Neural progenitor cell (in vitro differentiated cells): ENCODE measurements around the gene CADPS. TPM values are rescaled to one million over a fixed set of nuclear protein-coding genes. Genes with fewer than 3 reads are reported as not detected.

ENCODE experiments used
- DNase-seq: peaks from one replicate; pipeline ENCODE4 v3.0.0-alpha.2; 2016; ENCODE audit warnings: low spot score
- H2AFZ ChIP-seq: fragments of 200-600 bp; sonication (generic); replicated peaks from 2 replicates; pipeline ENCODE4 v1.6.1; 2016; ENCODE audit warnings: antibody characterized with exemption
- H3F3A ChIP-seq: fragments of 200-600 bp; sonication (generic); 2 replicates; pipeline ENCODE4 v1.6.1; 2016; ENCODE audit warnings: antibody characterized with exemption, low read depth
- H3K27ac ChIP-seq: fragments of 200-600 bp; sonication (generic); 2 replicates; pipeline ENCODE4 v1.5.1; 2016; ENCODE audit warnings: mild to moderate bottlenecking
- H3K27me3 ChIP-seq: fragments of 200-600 bp; sonication (generic); 2 replicates; pipeline ENCODE4 v1.6.1; 2016; ENCODE audit warnings: mild to moderate bottlenecking, moderate library complexity
- H3K36me3 ChIP-seq: fragments of 200-600 bp; sonication (generic); 2 replicates; pipeline ENCODE4 v1.5.1; 2016
- H3K4me1 ChIP-seq: fragments of 200-600 bp; sonication (generic); 2 replicates; pipeline ENCODE4 v1.6.1; 2016; ENCODE audit warnings: mixed run types
- H3K4me2 ChIP-seq: fragments of 200-600 bp; sonication (generic); 2 replicates; pipeline ENCODE4 v1.6.1; 2016
- H3K4me3 ChIP-seq: fragments of 200-600 bp; sonication (generic); 2 replicates; pipeline ENCODE4 v1.5.1; 2016
- H3K79me2 ChIP-seq: fragments of 200-600 bp; sonication (generic); 2 replicates; pipeline ENCODE4 v1.6.1; 2016; ENCODE audit warnings: low read depth
- H3K9ac ChIP-seq: fragments of 200-600 bp; sonication (generic); 2 replicates; pipeline ENCODE4 v1.6.1; 2016
- H3K9me3 ChIP-seq: fragments of 200-600 bp; sonication (generic); 2 replicates; pipeline ENCODE4 v1.5.1; 2016; ENCODE audit warnings: low read depth
- H4K20me1 ChIP-seq: fragments of 200-600 bp; sonication (generic); 2 replicates; pipeline ENCODE4 v1.6.1; 2016; ENCODE audit warnings: low read depth
- H3K27ac Mint-ChIP-seq: 3 replicates; pipeline ENCODE4 v1.8.0; 2021; ENCODE audit warnings: mixed read lengths
- H3K27me3 Mint-ChIP-seq: 2 replicates; pipeline ENCODE4 v1.8.0; 2022; ENCODE audit warnings: low read depth, mild to moderate bottlenecking, inconsistent platforms, moderate library complexity, mixed read lengths; ENCODE audit not compliant: insufficient read depth
- H3K36me3 Mint-ChIP-seq: 3 replicates; pipeline ENCODE4 v1.8.0; 2021; ENCODE audit warnings: mixed read lengths
- H3K4me1 Mint-ChIP-seq: 3 replicates; pipeline ENCODE4 v1.8.0; 2021; ENCODE audit warnings: mixed read lengths
- H3K4me3 Mint-ChIP-seq: 3 replicates; pipeline ENCODE4 v1.8.0; 2021; ENCODE audit warnings: mild to moderate bottlenecking, moderate library complexity, mixed read lengths
- H3K9me3 Mint-ChIP-seq: 3 replicates; pipeline ENCODE4 v1.8.0; 2020; ENCODE audit warnings: mixed read lengths
- CTCF ChIP-seq: fragments of 200-600 bp; sonication (generic); IDR thresholded peaks from 2 replicates; pipeline ENCODE4 v1.5.1; 2017; ENCODE audit warnings: antibody characterized with exemption, mild to moderate bottlenecking
- EZH2 ChIP-seq: fragments of 200-600 bp; sonication (generic); IDR thresholded peaks from 2 replicates; pipeline ENCODE4 v1.6.1; 2017; ENCODE audit warnings: antibody characterized with exemption, mild to moderate bottlenecking, moderate library complexity
- EZH2phosphoT487 ChIP-seq: fragments of 200-600 bp; sonication (generic); IDR thresholded peaks from 2 replicates; pipeline ENCODE4 v1.6.1; 2017; ENCODE audit warnings: antibody characterized with exemption
- total RNA-seq: library from RNA; depleted of rRNA; stranded (reverse); fragments of >200 nt; gene quantifications from 2 replicates; pipeline ENCODE4 v1.2.3, GENCODE V29; 2015; ENCODE audit warnings: low replicate concordance

The CADPS gene
- total RNA-seq, 1 donor from 2014 or later = 17.3 TPM

GRCh38 chr3:62615258-62615849 is 259.9 kb downstream of the CADPS start:
- H3K27ac Mint-ChIP-seq = no peak overlapping the region
- Histone ChIP-seq H3K36me3 (no peaks in the 10 kb centered on the region), H3K9ac (no peak overlapping the region), H4K20me1 (no peaks in the 10 kb centered on the region), H2AFZ (no peak overlapping the region), H3K4me1 (peaks cover 5% of the 10 kb centered on the region), H3F3A (no peaks in the 10 kb centered on the region), H3K4me3 (no peak overlapping the region), H3K27me3 (no peaks in the 10 kb centered on the region), H3K4me2 (no peak overlapping the region), H3K9me3 (no peaks in the 10 kb centered on the region), H3K79me2 (no peaks in the 10 kb centered on the region), H3K27ac (no peak overlapping the region)
- no peaks in the 10 kb centered on the region for H3K4me1 Mint-ChIP-seq
- DNase-seq = no peak
- H3K9me3 Mint-ChIP-seq = no peaks in the 10 kb centered on the region
- no peaks in the 10 kb centered on the region for H3K36me3 Mint-ChIP-seq
- no peak overlapping the region for H3K4me3 Mint-ChIP-seq
- peaks cover 2% of the 10 kb centered on the region for H3K27me3 Mint-ChIP-seq
- TF ChIP-seq CTCF (no peak), EZH2 (no peak), EZH2phosphoT487 (no peak)

- no peak overlapping the region for H3K27ac ChIP-seq
- H3K9ac ChIP-seq = no peak overlapping the region
- H3K27ac Mint-ChIP-seq = no peak overlapping the region
- no peaks in the 10 kb centered on the region for H3K79me2 ChIP-seq
- H3K27me3 Mint-ChIP-seq = peaks cover 2% of the 10 kb centered on the region
- H4K20me1 ChIP-seq = no peaks in the 10 kb centered on the region
- DNase-seq = no peak
- H3F3A ChIP-seq = no peaks in the 10 kb centered on the region
- H3K4me1 ChIP-seq = peaks cover 3% of the 10 kb centered on the region
- H3K36me3 Mint-ChIP-seq = no peaks in the 10 kb centered on the region
- H3K9me3 ChIP-seq = no peaks in the 10 kb centered on the region
- H2AFZ ChIP-seq = no peak overlapping the region
- H3K4me1 Mint-ChIP-seq = no peaks in the 10 kb centered on the region
- no peaks in the 10 kb centered on the region for H3K36me3 ChIP-seq
- H3K27me3 ChIP-seq = no peaks in the 10 kb centered on the region
- TF ChIP-seq CTCF = no peak
- TF ChIP-seq EZH2phosphoT487 = no peak
- TF ChIP-seq EZH2 = no peak
- no peak overlapping the region for H3K4me3 Mint-ChIP-seq
- no peak overlapping the region for H3K4me3 ChIP-seq
- H3K4me2 ChIP-seq = no peak overlapping the region
- H3K9me3 Mint-ChIP-seq = no peaks in the 10 kb centered on the region
These were observed 260.7 kb downstream of the CADPS start for GRCh38 chr3:62614527-62614926.

GRCh38 chr3:62611541-62612240 is 263.5 kb downstream of the CADPS start:
- peaks cover 10% of the 10 kb centered on the region for H3K4me1 ChIP-seq
- no peak overlapping the region for H3K27ac ChIP-seq
- H3K27me3 Mint-ChIP-seq = peaks cover 2% of the 10 kb centered on the region
- no peak overlapping the region for H2AFZ ChIP-seq
- no peak overlapping the region for H3K4me2 ChIP-seq
- H3K9me3 ChIP-seq = no peaks in the 10 kb centered on the region
- no peaks in the 10 kb centered on the region for H4K20me1 ChIP-seq
- no peak overlapping the region for H3K4me3 Mint-ChIP-seq
- no peaks in the 10 kb centered on the region for H3K79me2 ChIP-seq
- H3K4me1 Mint-ChIP-seq = peaks cover 9% of the 10 kb centered on the region
- TF ChIP-seq CTCF = no peak
- TF ChIP-seq EZH2 = no peak
- DNase-seq = no peak
- H3K9me3 Mint-ChIP-seq = peaks cover 2% of the 10 kb centered on the region
- no peaks in the 10 kb centered on the region for H3K36me3 ChIP-seq
- no peaks in the 10 kb centered on the region for H3K36me3 Mint-ChIP-seq
- H3K4me3 ChIP-seq = no peak overlapping the region
- H3F3A ChIP-seq = peaks cover 8% of the 10 kb centered on the region
- no peak overlapping the region for H3K27ac Mint-ChIP-seq
- H3K9ac ChIP-seq = no peak overlapping the region
- no peaks in the 10 kb centered on the region for H3K27me3 ChIP-seq
